HL-60 (cell line): Measurements from ENCODE around the gene EGFR.

ENCODE experiments used
- GABPA ChIP-seq: IDR thresholded peaks from 2 replicates; pipeline ENCODE4 v1.6.1; 2012; ENCODE audit warnings: low read depth
- TF ChIP-seq, protein P1 (sequence below): IDR thresholded peaks from one replicate; pipeline ENCODE4 v1.5.1; 2011; ENCODE audit warnings: low read length, control low read depth, inconsistent platforms; ENCODE audit not compliant: insufficient read depth
- TF ChIP-seq, protein P2 (sequence below): IDR thresholded peaks from 2 replicates; pipeline ENCODE4 v1.6.1; 2012; ENCODE audit warnings: low read depth; ENCODE audit not compliant: insufficient replicate concordance

DNA sequence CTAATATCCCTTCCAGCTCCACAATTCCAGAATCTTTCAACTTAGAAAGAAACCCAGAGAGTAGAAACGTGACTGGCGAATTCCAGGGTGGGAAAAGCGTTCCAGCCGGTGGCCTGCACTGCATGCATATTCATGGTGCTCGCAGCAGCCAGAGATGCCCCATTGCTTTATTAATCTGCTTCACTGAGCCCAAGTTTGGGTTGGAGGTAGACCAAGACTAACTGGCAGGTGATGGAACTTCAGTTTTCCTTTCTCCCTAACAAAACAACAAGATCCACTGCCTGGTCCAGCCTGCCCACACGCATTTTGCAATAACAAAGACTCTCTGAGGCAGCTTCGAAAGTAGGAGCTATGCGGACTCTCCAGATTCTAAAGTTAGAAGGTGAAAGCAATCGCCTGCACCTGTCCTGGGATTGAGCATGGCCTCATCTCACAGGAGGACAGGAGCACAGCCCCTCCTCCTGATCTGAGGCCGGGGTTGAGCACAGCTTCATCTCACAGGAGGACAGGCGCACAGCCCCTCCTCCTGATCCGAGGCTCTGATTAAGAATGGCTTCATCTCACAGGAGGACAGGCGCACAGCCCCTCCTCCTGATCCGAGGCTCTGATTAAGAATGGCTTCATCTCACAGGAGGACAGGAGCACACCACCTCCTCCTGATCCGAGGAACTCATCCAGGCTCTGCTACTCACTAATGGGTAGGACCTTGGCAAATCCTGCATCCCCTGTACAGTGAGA lies 218.5 kb downstream of the EGFR start:
- TF ChIP-seq, protein P1, sequence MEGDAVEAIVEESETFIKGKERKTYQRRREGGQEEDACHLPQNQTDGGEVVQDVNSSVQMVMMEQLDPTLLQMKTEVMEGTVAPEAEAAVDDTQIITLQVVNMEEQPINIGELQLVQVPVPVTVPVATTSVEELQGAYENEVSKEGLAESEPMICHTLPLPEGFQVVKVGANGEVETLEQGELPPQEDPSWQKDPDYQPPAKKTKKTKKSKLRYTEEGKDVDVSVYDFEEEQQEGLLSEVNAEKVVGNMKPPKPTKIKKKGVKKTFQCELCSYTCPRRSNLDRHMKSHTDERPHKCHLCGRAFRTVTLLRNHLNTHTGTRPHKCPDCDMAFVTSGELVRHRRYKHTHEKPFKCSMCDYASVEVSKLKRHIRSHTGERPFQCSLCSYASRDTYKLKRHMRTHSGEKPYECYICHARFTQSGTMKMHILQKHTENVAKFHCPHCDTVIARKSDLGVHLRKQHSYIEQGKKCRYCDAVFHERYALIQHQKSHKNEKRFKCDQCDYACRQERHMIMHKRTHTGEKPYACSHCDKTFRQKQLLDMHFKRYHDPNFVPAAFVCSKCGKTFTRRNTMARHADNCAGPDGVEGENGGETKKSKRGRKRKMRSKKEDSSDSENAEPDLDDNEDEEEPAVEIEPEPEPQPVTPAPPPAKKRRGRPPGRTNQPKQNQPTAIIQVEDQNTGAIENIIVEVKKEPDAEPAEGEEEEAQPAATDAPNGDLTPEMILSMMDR = no peak
- TF ChIP-seq, protein P2, sequence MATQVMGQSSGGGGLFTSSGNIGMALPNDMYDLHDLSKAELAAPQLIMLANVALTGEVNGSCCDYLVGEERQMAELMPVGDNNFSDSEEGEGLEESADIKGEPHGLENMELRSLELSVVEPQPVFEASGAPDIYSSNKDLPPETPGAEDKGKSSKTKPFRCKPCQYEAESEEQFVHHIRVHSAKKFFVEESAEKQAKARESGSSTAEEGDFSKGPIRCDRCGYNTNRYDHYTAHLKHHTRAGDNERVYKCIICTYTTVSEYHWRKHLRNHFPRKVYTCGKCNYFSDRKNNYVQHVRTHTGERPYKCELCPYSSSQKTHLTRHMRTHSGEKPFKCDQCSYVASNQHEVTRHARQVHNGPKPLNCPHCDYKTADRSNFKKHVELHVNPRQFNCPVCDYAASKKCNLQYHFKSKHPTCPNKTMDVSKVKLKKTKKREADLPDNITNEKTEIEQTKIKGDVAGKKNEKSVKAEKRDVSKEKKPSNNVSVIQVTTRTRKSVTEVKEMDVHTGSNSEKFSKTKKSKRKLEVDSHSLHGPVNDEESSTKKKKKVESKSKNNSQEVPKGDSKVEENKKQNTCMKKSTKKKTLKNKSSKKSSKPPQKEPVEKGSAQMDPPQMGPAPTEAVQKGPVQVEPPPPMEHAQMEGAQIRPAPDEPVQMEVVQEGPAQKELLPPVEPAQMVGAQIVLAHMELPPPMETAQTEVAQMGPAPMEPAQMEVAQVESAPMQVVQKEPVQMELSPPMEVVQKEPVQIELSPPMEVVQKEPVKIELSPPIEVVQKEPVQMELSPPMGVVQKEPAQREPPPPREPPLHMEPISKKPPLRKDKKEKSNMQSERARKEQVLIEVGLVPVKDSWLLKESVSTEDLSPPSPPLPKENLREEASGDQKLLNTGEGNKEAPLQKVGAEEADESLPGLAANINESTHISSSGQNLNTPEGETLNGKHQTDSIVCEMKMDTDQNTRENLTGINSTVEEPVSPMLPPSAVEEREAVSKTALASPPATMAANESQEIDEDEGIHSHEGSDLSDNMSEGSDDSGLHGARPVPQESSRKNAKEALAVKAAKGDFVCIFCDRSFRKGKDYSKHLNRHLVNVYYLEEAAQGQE = no peak
- no peak for TF ChIP-seq GABPA
